AG04450 (cell line): ENCODE results near the gene DCAF6. TPM values are rescaled to one million over a fixed set of nuclear protein-coding genes. Genes with fewer than 3 reads are reported as not detected.

ENCODE experiments used
- CTCF ChIA-PET: fragments of 300-600, 350-600 bp; formaldehyde crosslinking; extraction: SDS; loops from one replicate; lab custom pipeline; 2022; ENCODE audit warnings: antibody characterized with exemption, inconsistent platforms; lab: Charles Lee
- POLR2A ChIA-PET: fragments of 350-600 bp; formaldehyde crosslinking; extraction: SDS; loops from one replicate; lab custom pipeline; 2021; ENCODE audit warnings: antibody characterized with exemption, inconsistent platforms; lab: Yijun Ruan, JAX
- DNase-seq: peaks from one replicate; pipeline ENCODE4 v3.0.0-alpha.2; 2011; ENCODE audit warnings: low read depth, low spot score
- H3K27ac ChIP-seq: one replicate; pipeline ENCODE4 v1.5.1; 2012; ENCODE audit warnings: low read depth, low read length, control low read depth
- H3K27me3 ChIP-seq: one replicate; pipeline ENCODE4 v1.6.0; 2012; ENCODE audit warnings: low read length; ENCODE audit not compliant: control insufficient read depth, insufficient read depth
- H3K4me3 ChIP-seq: 2 replicates; pipeline ENCODE4 v1.5.1; 2011; ENCODE audit warnings: mild to moderate bottlenecking, low read depth, low read length, control low read depth
- H3K9me3 ChIP-seq: 2 replicates; pipeline ENCODE4 v1.5.1; 2012; ENCODE audit warnings: low read length; ENCODE audit not compliant: control insufficient read depth, insufficient read depth
- polyA plus RNA-seq: library from polyadenylated mRNA; depleted of rRNA; stranded (reverse); fragments of >200 nt; gene quantifications from 2 replicates; pipeline ENCODE4 v1.2.3, GENCODE V29; 2011
- TF ChIP-seq, protein P1 (sequence below): IDR thresholded peaks from 2 replicates; pipeline ENCODE4 v1.5.1; 2011; ENCODE audit warnings: low read depth, low read length, control low read depth, inconsistent platforms

The DCAF6 gene
- polyA plus RNA-seq, 1 experiment, result 137 TPM

DNA sequence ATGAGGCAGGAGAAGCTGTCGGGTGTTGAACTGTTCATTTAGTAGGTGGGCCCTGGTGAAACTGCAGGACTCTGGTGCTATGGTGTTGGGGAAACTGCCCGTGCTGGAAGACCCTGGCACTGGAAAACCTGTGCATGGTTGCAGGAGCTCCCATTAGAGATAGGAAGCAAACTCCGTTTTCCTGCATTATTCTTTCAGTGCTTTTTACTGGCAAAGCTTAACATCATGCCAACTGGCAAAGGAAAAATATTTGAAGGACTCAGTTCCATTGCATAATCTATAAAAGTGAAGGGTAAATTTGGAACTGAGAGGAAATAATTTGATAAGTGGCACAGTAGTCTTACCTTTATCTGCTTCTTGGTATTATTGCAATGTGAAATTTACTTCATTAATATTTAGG is 32.1 kb downstream of the DCAF6 start:
- ChIA-PET CTCF (no interaction called here), POLR2A (no interaction called here)
- no peaks in the 10 kb centered on the region for H3K27me3 ChIP-seq
- TF ChIP-seq, protein P1, sequence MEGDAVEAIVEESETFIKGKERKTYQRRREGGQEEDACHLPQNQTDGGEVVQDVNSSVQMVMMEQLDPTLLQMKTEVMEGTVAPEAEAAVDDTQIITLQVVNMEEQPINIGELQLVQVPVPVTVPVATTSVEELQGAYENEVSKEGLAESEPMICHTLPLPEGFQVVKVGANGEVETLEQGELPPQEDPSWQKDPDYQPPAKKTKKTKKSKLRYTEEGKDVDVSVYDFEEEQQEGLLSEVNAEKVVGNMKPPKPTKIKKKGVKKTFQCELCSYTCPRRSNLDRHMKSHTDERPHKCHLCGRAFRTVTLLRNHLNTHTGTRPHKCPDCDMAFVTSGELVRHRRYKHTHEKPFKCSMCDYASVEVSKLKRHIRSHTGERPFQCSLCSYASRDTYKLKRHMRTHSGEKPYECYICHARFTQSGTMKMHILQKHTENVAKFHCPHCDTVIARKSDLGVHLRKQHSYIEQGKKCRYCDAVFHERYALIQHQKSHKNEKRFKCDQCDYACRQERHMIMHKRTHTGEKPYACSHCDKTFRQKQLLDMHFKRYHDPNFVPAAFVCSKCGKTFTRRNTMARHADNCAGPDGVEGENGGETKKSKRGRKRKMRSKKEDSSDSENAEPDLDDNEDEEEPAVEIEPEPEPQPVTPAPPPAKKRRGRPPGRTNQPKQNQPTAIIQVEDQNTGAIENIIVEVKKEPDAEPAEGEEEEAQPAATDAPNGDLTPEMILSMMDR, result no peak
- H3K27ac ChIP-seq, result no peak overlapping the region
- H3K9me3 ChIP-seq, result no peaks in the 10 kb centered on the region
- no peak for DNase-seq
- H3K4me3 ChIP-seq, result no peak overlapping the region

DNA sequence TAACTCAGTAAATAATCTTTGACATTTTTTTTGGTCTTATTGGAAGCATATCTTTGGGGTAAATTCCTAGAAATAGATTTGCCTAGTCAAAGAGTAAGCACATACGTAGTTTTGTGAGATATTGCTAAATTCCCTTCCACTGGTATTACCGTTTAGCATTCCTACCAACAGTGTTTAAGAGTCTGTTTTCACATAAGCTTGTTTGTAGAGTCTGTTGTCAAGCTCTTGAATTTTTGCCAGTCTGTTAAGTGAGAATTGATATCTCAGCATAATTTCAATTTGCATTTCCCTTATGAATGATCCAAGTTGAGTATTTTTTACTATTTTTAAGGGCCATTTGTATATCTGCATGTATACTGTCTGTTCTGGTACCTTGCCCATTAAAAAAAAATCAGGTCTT is 37.3 kb downstream of the DCAF6 start:
- no peak for DNase-seq
- no peaks in the 10 kb centered on the region for H3K27me3 ChIP-seq
- TF ChIP-seq, protein P1, result no peak
- no peak overlapping the region for H3K4me3 ChIP-seq
- POLR2A ChIA-PET, result no interaction called here
- no peak overlapping the region for H3K27ac ChIP-seq
- CTCF ChIA-PET, result no interaction called here
- no peaks in the 10 kb centered on the region for H3K9me3 ChIP-seq

DNA sequence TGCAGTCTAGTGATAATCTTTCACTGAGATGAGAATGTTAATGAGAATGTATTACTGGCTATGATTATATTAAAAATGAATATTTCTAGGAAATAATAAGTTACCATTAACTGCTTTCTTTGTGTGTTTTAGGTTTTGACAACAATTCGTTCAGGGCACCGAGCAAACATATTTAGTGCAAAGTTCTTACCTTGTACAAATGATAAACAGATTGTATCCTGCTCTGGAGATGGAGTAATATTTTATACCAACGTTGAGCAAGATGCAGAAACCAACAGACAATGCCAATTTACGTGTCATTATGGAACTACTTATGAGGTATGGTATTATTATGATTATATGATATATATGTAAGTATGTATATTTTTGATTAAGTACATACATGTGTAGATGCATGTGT is 38.2 kb downstream of the DCAF6 start:
- POLR2A ChIA-PET, result no interaction called here
- no peaks in the 10 kb centered on the region for H3K27me3 ChIP-seq
- CTCF ChIA-PET, result no interaction called here
- no peak overlapping the region for H3K4me3 ChIP-seq
- DNase-seq, result no peak
- TF ChIP-seq, protein P1, result no peak
- H3K9me3 ChIP-seq, result no peaks in the 10 kb centered on the region
- H3K27ac ChIP-seq, result no peak overlapping the region

DNA sequence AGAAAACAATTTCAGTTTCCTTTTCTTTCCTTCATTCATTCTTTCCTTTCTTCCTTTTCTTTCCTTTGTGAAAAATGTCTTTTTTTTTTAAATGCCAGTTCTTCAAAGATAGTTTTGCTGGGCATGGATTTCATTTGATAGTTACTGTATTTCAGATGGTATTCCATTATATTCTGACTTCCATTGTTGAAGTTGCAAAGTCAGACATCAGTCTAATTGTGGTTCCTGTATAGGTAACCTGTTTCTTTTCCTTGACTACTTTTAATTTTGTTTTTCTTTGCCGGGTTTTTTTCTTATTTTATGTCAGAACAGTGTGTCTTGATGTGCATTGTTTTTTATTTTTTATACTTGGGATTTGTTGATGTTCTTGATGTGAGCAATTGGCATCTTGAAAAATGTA is 40.8 kb downstream of the DCAF6 start:
- no peak overlapping the region for H3K4me3 ChIP-seq
- CTCF ChIA-PET, result no interaction called here
- POLR2A ChIA-PET, result no interaction called here

DNA sequence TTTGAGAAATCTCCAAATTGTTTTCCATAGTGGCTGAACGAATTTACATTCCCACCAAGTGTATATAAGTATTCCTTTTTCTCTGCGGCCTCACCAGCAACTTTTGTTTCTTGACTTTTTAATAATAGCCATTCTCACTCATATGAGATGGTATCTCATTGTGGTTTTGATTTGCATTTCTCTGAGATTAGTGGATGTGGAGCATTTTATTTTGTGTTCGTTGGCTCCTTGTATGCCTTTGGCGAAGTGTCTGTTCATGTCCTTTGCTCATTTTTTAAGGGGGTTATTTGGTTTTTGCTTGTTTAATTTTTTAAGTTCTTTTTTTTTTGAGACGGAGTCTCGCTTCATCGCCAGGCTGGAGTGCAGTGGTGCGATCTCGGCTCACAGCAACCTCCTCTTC is 45.5 kb downstream of the DCAF6 start:
- H3K27me3 ChIP-seq, result no peaks in the 10 kb centered on the region
- CTCF ChIA-PET, result no interaction called here
- no peak for DNase-seq
- POLR2A ChIA-PET, result no interaction called here
- no peak overlapping the region for H3K27ac ChIP-seq
- H3K9me3 ChIP-seq, result no peaks in the 10 kb centered on the region
- H3K4me3 ChIP-seq, result no peak overlapping the region
- TF ChIP-seq, protein P1, result no peak

More for the DNA sequence above, 40.8 kb downstream of the DCAF6 start:
- H3K27me3 ChIP-seq, result no peaks in the 10 kb centered on the region
- no peaks in the 10 kb centered on the region for H3K9me3 ChIP-seq
- no peak overlapping the region for H3K27ac ChIP-seq
- DNase-seq, result no peak
- TF ChIP-seq, protein P1, result no peak
